Stimulated activated naive B cell treated with anti-CD40 and anti-IgM and Interleukin-4, amounts not matched to agents 10 μg/mL and 1 μg/mL and 100 μg/mL, for 72 hours (primary cell): ENCODE data around the gene PCDH19.

Source experiments
- ATAC-seq, 2 donors: fragments of 150-1000 bp; cut with Tn5 transposase; replicated peaks; 2 replicates each; pipeline ENCODE4 v1.10.0; 2021; ENCODE audit warnings: moderate library complexity in 1 of 2
- DNase-seq: peaks from one replicate; pipeline ENCODE4 v3.0.0; 2021
- H3K27ac Mint-ChIP-seq: one replicate; pipeline ENCODE4 v1.8.0; 2022; ENCODE audit warnings: mild to moderate bottlenecking, mixed read lengths
- H3K27me3 Mint-ChIP-seq, 2 donors: one replicate each; pipeline ENCODE4 v1.8.0; 2022; ENCODE audit warnings: mixed read lengths in 2 of 2
- H3K36me3 Mint-ChIP-seq, 2 donors: one replicate each; pipeline ENCODE4 v1.8.0; 2022; ENCODE audit warnings: mixed read lengths in 2 of 2, mild to moderate bottlenecking in 1 of 2
- H3K4me1 Mint-ChIP-seq, 2 donors: one replicate each; pipeline ENCODE4 v1.8.0; 2022; ENCODE audit warnings: mixed read lengths in 2 of 2, mild to moderate bottlenecking in 1 of 2
- H3K4me3 Mint-ChIP-seq, 2 donors: one replicate each; pipeline ENCODE4 v1.8.0; 2022; ENCODE audit warnings: mild to moderate bottlenecking in 2 of 2, mixed read lengths in 2 of 2, moderate library complexity in 1 of 2
- H3K9me3 Mint-ChIP-seq, 2 donors: one replicate each; pipeline ENCODE4 v1.8.0; 2022; ENCODE audit warnings: mixed read lengths in 2 of 2, mild to moderate bottlenecking in 1 of 2

PCDH19 gene

GRCh38 chrX:100410901-100411801, 1.1 kb upstream of the PCDH19 start:
- Mint-ChIP-seq H3K36me3 (peaks cover 0 to 9% of the 10 kb centered on the region in 2 donors), H3K4me1 (peaks cover 9 to 12% of the 10 kb centered on the region in 2 donors), H3K27me3 (peaks cover 63 to 75% of the 10 kb centered on the region in 2 donors), H3K27ac (no peak overlapping the region), H3K9me3 (peaks cover 3% of the 10 kb centered on the region in 2 donors), H3K4me3 (peak overlapping the region; percentile 22 to 39)
- ATAC-seq, result no peak
- DNase-seq, result no peak

GRCh38 chrX:100408713-100409609, 1.1 kb downstream of the PCDH19 start:
- H3K27me3 Mint-ChIP-seq, result peaks cover 61 to 71% of the 10 kb centered on the region in 2 donors
- peak overlapping the region; percentile 89 for H3K27ac Mint-ChIP-seq
- peaks cover 3% of the 10 kb centered on the region in 2 donors for H3K9me3 Mint-ChIP-seq
- peak overlapping the region; percentile 61 to 82 for H3K4me3 Mint-ChIP-seq
- DNase-seq, result no peak
- no peak for ATAC-seq
- H3K4me1 Mint-ChIP-seq, result peaks cover 9 to 12% of the 10 kb centered on the region in 2 donors
- peaks cover 0 to 9% of the 10 kb centered on the region in 2 donors for H3K36me3 Mint-ChIP-seq

- peaks cover 61 to 62% of the 10 kb centered on the region in 2 donors for H3K27me3 Mint-ChIP-seq
- peak overlapping the region in 1 of 2 donors; percentile 35 for H3K4me3 Mint-ChIP-seq
- DNase-seq (no peak), ATAC-seq (no peak)
- peaks cover 8 to 12% of the 10 kb centered on the region in 2 donors for H3K4me1 Mint-ChIP-seq
- H3K27ac Mint-ChIP-seq, result peak overlapping the region; percentile 25
- H3K9me3 Mint-ChIP-seq, result peaks cover 3% of the 10 kb centered on the region in 2 donors
- H3K36me3 Mint-ChIP-seq, result peaks cover 0 to 9% of the 10 kb centered on the region in 2 donors
Observed at GRCh38 chrX:100407784-100408712, 2.0 kb downstream of the PCDH19 start.

GRCh38 chrX:100407147-100407783, 2.8 kb downstream of the PCDH19 start:
- Mint-ChIP-seq H3K36me3 (peaks cover 0 to 9% of the 10 kb centered on the region in 2 donors), H3K27ac (peak overlapping the region; percentile 79), H3K9me3 (peaks cover 3% of the 10 kb centered on the region in 2 donors), H3K4me3 (no peak overlapping the region), H3K27me3 (peaks cover 57 to 59% of the 10 kb centered on the region in 2 donors), H3K4me1 (peaks cover 6 to 12% of the 10 kb centered on the region in 2 donors)
- no peak for ATAC-seq
- DNase-seq, result no peak

- no peak overlapping the region for H3K27ac Mint-ChIP-seq
- H3K27me3 Mint-ChIP-seq, result peaks cover 53% of the 10 kb centered on the region in 2 donors
- peaks cover 3% of the 10 kb centered on the region in 2 donors for H3K9me3 Mint-ChIP-seq
- H3K36me3 Mint-ChIP-seq, result peaks cover 0 to 9% of the 10 kb centered on the region in 2 donors
- H3K4me1 Mint-ChIP-seq, result peaks cover 2 to 12% of the 10 kb centered on the region in 2 donors
- no peak for ATAC-seq
- no peak overlapping the region for H3K4me3 Mint-ChIP-seq
- DNase-seq, result no peak
Observed at GRCh38 chrX:100405424-100405823, 4.6 kb downstream of the PCDH19 start.

GRCh38 chrX:100404851-100405250, 5.2 kb downstream of the PCDH19 start:
- DNase-seq, result no peak
- Mint-ChIP-seq H3K27me3 (peaks cover 51% of the 10 kb centered on the region in 2 donors), H3K4me3 (no peak overlapping the region), H3K9me3 (peaks cover 3% of the 10 kb centered on the region in 2 donors), H3K36me3 (peaks cover 0 to 8% of the 10 kb centered on the region in 2 donors), H3K4me1 (peaks cover 2 to 11% of the 10 kb centered on the region in 2 donors), H3K27ac (no peak overlapping the region)
- ATAC-seq, result no peak

GRCh38 chrX:100395781-100396180, 14.3 kb downstream of the PCDH19 start:
- peaks cover 3 to 6% of the 10 kb centered on the region in 2 donors for H3K27me3 Mint-ChIP-seq
- no peaks in the 10 kb centered on the region for H3K36me3 Mint-ChIP-seq
- H3K4me1 Mint-ChIP-seq, result no peaks in the 10 kb centered on the region
- DNase-seq (no peak), ATAC-seq (no peak)
- no peak overlapping the region for H3K4me3 Mint-ChIP-seq
- H3K27ac Mint-ChIP-seq, result no peak overlapping the region
- H3K9me3 Mint-ChIP-seq, result no peaks in the 10 kb centered on the region

GRCh38 chrX:100381619-100382018, 28.5 kb downstream of the PCDH19 start:
- Mint-ChIP-seq H3K9me3 (no peaks in the 10 kb centered on the region), H3K27ac (no peak overlapping the region), H3K36me3 (no peaks in the 10 kb centered on the region), H3K4me1 (peaks cover 0 to 2% of the 10 kb centered on the region in 2 donors), H3K27me3 (peaks cover 0 to 18% of the 10 kb centered on the region in 2 donors), H3K4me3 (no peak overlapping the region)
- DNase-seq (no peak), ATAC-seq (no peak)

- H3K9me3 Mint-ChIP-seq, result no peaks in the 10 kb centered on the region
- H3K27me3 Mint-ChIP-seq, result peaks cover 0 to 18% of the 10 kb centered on the region in 2 donors
- DNase-seq, result no peak
- H3K4me1 Mint-ChIP-seq, result peaks cover 0 to 2% of the 10 kb centered on the region in 2 donors
- no peaks in the 10 kb centered on the region for H3K36me3 Mint-ChIP-seq
- H3K4me3 Mint-ChIP-seq, result no peak overlapping the region
- ATAC-seq, result no peak
- no peak overlapping the region for H3K27ac Mint-ChIP-seq
Observed at GRCh38 chrX:100379388-100379986, 30.6 kb downstream of the PCDH19 start.

- ATAC-seq, result no peak
- Mint-ChIP-seq H3K36me3 (no peaks in the 10 kb centered on the region), H3K27me3 (peaks cover 0 to 18% of the 10 kb centered on the region in 2 donors), H3K4me1 (peaks cover 0 to 2% of the 10 kb centered on the region in 2 donors), H3K9me3 (no peaks in the 10 kb centered on the region), H3K27ac (no peak overlapping the region), H3K4me3 (no peak overlapping the region)
- no peak for DNase-seq
Observed at GRCh38 chrX:100377826-100378225, 32.2 kb downstream of the PCDH19 start.

- Mint-ChIP-seq H3K4me3 (no peak overlapping the region), H3K27ac (no peak overlapping the region), H3K27me3 (peaks cover 0 to 21% of the 10 kb centered on the region in 2 donors), H3K9me3 (no peaks in the 10 kb centered on the region), H3K36me3 (no peaks in the 10 kb centered on the region), H3K4me1 (peaks cover 0 to 2% of the 10 kb centered on the region in 2 donors)
- no peak for ATAC-seq
- DNase-seq, result no peak
Observed at GRCh38 chrX:100376576-100376975, 33.5 kb downstream of the PCDH19 start.

GRCh38 chrX:100373673-100374072, 36.4 kb downstream of the PCDH19 start:
- Mint-ChIP-seq H3K9me3 (no peaks in the 10 kb centered on the region), H3K4me1 (peaks cover 0 to under 1% of the 10 kb centered on the region in 2 donors), H3K36me3 (no peaks in the 10 kb centered on the region), H3K4me3 (no peak overlapping the region), H3K27me3 (peaks cover 0 to 8% of the 10 kb centered on the region in 2 donors), H3K27ac (no peak overlapping the region)
- ATAC-seq (no peak), DNase-seq (no peak)

GRCh38 chrX:100368167-100368566, 41.9 kb downstream of the PCDH19 start:
- H3K27ac Mint-ChIP-seq, result no peak overlapping the region
- no peak for ATAC-seq
- no peaks in the 10 kb centered on the region for H3K4me1 Mint-ChIP-seq

More at GRCh38 chrX:100368167-100368566, 41.9 kb downstream of the PCDH19 start:
- DNase-seq, result no peak
- no peaks in the 10 kb centered on the region for H3K9me3 Mint-ChIP-seq
- H3K36me3 Mint-ChIP-seq, result no peaks in the 10 kb centered on the region
- peaks cover 0 to 4% of the 10 kb centered on the region in 2 donors for H3K27me3 Mint-ChIP-seq
- no peak overlapping the region for H3K4me3 Mint-ChIP-seq
